Chondrocyte (in vitro differentiated cells): ENCODE measurements around the gene ADARB2. TPM values are rescaled to one million over a fixed set of nuclear protein-coding genes. Genes with fewer than 3 reads are reported as not detected.
A peak's percentile ranks its signal among the peaks of the same experiment; 100 is the strongest.

Source experiments
- DNase-seq: peaks from one replicate; pipeline ENCODE4 v3.0.0; 2021; ENCODE audit warnings: mixed read lengths, low spot score
- H3K27ac Mint-ChIP-seq: one replicate; pipeline ENCODE4 v1.8.0; 2021; ENCODE audit warnings: mild to moderate bottlenecking, moderate library complexity, mixed read lengths; ENCODE audit not compliant: unreplicated experiment
- H3K27me3 Mint-ChIP-seq: 2 replicates; pipeline ENCODE4 v1.8.0; 2021; ENCODE audit warnings: low read depth, mixed read lengths
- H3K36me3 Mint-ChIP-seq: 2 replicates; pipeline ENCODE4 v1.8.0; 2021; ENCODE audit warnings: low read depth, mixed read lengths
- H3K4me1 Mint-ChIP-seq: 2 replicates; pipeline ENCODE4 v1.8.0; 2021; ENCODE audit warnings: low read depth, mild to moderate bottlenecking, mixed read lengths
- H3K4me3 Mint-ChIP-seq: one replicate; pipeline ENCODE4 v1.8.0; 2021; ENCODE audit warnings: mild to moderate bottlenecking, moderate library complexity, mixed read lengths; ENCODE audit not compliant: unreplicated experiment
- H3K9me3 Mint-ChIP-seq: 2 replicates; pipeline ENCODE4 v1.8.0; 2021; ENCODE audit warnings: low read depth, mixed read lengths
- total RNA-seq: library from RNA; stranded (reverse); gene quantifications from 3 replicates; pipeline ENCODE4 v1.2.1, GENCODE V29; 2021
- TF ChIP-seq, protein P1 (sequence below): fragments of 200-600 bp; sonication (generic); IDR thresholded peaks from 2 replicates; pipeline ENCODE4 v1.5.0; 2021; ENCODE audit warnings: antibody characterized with exemption, mild to moderate bottlenecking, moderate library complexity

Gene ADARB2
- total RNA-seq, 1 donor from 2014 or later = 3.3 TPM

- peaks cover 1% of the 10 kb centered on the region for H3K27me3 Mint-ChIP-seq
- no peak for DNase-seq
- peak overlapping the region; percentile 80 for H3K27ac Mint-ChIP-seq
Observed at GRCh38 chr10:1247598-1248261, 489.6 kb downstream of the ADARB2 start.

GRCh38 chr10:1244493-1244892, 492.8 kb downstream of the ADARB2 start:
- Mint-ChIP-seq H3K27ac (no peak overlapping the region), H3K36me3 (peaks cover 2% of the 10 kb centered on the region), H3K4me1 (peaks cover 37% of the 10 kb centered on the region), H3K4me3 (no peak overlapping the region), H3K27me3 (peaks cover 2% of the 10 kb centered on the region), H3K9me3 (no peaks in the 10 kb centered on the region)
- DNase-seq = no peak
- TF ChIP-seq, protein P1, sequence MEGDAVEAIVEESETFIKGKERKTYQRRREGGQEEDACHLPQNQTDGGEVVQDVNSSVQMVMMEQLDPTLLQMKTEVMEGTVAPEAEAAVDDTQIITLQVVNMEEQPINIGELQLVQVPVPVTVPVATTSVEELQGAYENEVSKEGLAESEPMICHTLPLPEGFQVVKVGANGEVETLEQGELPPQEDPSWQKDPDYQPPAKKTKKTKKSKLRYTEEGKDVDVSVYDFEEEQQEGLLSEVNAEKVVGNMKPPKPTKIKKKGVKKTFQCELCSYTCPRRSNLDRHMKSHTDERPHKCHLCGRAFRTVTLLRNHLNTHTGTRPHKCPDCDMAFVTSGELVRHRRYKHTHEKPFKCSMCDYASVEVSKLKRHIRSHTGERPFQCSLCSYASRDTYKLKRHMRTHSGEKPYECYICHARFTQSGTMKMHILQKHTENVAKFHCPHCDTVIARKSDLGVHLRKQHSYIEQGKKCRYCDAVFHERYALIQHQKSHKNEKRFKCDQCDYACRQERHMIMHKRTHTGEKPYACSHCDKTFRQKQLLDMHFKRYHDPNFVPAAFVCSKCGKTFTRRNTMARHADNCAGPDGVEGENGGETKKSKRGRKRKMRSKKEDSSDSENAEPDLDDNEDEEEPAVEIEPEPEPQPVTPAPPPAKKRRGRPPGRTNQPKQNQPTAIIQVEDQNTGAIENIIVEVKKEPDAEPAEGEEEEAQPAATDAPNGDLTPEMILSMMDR = no peak

More at GRCh38 chr10:1247598-1248261, 489.6 kb downstream of the ADARB2 start:
- peaks cover 25% of the 10 kb centered on the region for H3K4me1 Mint-ChIP-seq
- no peaks in the 10 kb centered on the region for H3K36me3 Mint-ChIP-seq
- TF ChIP-seq, protein P1 = no peak
- H3K9me3 Mint-ChIP-seq = no peaks in the 10 kb centered on the region
- no peak overlapping the region for H3K4me3 Mint-ChIP-seq

GRCh38 chr10:1243486-1244234, 493.7 kb downstream of the ADARB2 start:
- Mint-ChIP-seq H3K27me3 (peaks cover 2% of the 10 kb centered on the region), H3K27ac (no peak overlapping the region), H3K4me3 (no peak overlapping the region), H3K4me1 (peaks cover 34% of the 10 kb centered on the region), H3K9me3 (no peaks in the 10 kb centered on the region), H3K36me3 (peaks cover 2% of the 10 kb centered on the region)
- TF ChIP-seq, protein P1 = peak; percentile 37
- peak; percentile 83 for DNase-seq

GRCh38 chr10:1242975-1243374, 494.4 kb downstream of the ADARB2 start:
- Mint-ChIP-seq H3K36me3 (peaks cover 2% of the 10 kb centered on the region), H3K4me1 (peaks cover 28% of the 10 kb centered on the region), H3K4me3 (no peak overlapping the region), H3K9me3 (no peaks in the 10 kb centered on the region), H3K27ac (peak overlapping the region; percentile 67), H3K27me3 (peaks cover 2% of the 10 kb centered on the region)
- no peak for DNase-seq
- TF ChIP-seq, protein P1 = no peak
